Cardiac muscle cell (in vitro differentiated cells and primary cell): ENCODE results near the gene CORO6. TPM values are rescaled to one million over a fixed set of nuclear protein-coding genes. Genes with fewer than 3 reads are reported as not detected.
A peak's percentile ranks its signal among the peaks of the same experiment; 100 is the strongest.

Source experiments
- DNase-seq, 2 donors: peaks; one replicate each; pipeline versions ENCODE4 v3.0.0 to v3.0.0-alpha.2; 2010 to 2017; ENCODE audit warnings: low read depth in 1 of 2, low spot score in 1 of 2
- H3K27ac ChIP-seq: fragments of 200-600 bp; sonication (generic); 2 replicates; pipeline ENCODE4 v1.5.1; 2016
- H3K27me3 ChIP-seq: fragments of 200-600 bp; sonication (generic); 2 replicates; pipeline ENCODE4 v1.6.0; 2016; ENCODE audit warnings: control low read depth
- H3K36me3 ChIP-seq: fragments of 200-600 bp; sonication (generic); 2 replicates; pipeline ENCODE4 v1.5.1; 2016; ENCODE audit warnings: control low read depth
- H3K4me1 ChIP-seq: fragments of 200-600 bp; sonication (generic); 2 replicates; pipeline ENCODE4 v1.8.1; 2017; ENCODE audit warnings: low read depth, mild to moderate bottlenecking, mixed run types
- H3K4me3 ChIP-seq: fragments of 200-600 bp; sonication (generic); 2 replicates; pipeline ENCODE4 v1.5.1; 2016; ENCODE audit warnings: mild to moderate bottlenecking
- H3K9me3 ChIP-seq: fragments of 200-600 bp; sonication (generic); 2 replicates; pipeline ENCODE4 v1.5.1; 2017; ENCODE audit warnings: low read depth, mild to moderate bottlenecking, control low read depth
- CTCF ChIP-seq: IDR thresholded peaks from 2 replicates; pipeline ENCODE4 v1.5.1; 2012; ENCODE audit warnings: low read depth, mild to moderate bottlenecking, low read length
- polyA plus RNA-seq: library from polyadenylated mRNA; unstranded; fragments of >200 nt; fragmentation: Nextera tagmentation; extraction: Ambion mirVana; gene quantifications from 2 replicates; pipeline ENCODE4 v1.2.1, GENCODE V29; 2016
- total RNA-seq: library from RNA; depleted of rRNA; stranded (reverse); fragments of >200 nt; gene quantifications from 2 replicates; pipeline ENCODE4 v1.2.3, GENCODE V29; 2016

CORO6 gene
- total and polyA plus RNA-seq, 2 experiments from 2014 or later: 163 to 243 TPM

DNA sequence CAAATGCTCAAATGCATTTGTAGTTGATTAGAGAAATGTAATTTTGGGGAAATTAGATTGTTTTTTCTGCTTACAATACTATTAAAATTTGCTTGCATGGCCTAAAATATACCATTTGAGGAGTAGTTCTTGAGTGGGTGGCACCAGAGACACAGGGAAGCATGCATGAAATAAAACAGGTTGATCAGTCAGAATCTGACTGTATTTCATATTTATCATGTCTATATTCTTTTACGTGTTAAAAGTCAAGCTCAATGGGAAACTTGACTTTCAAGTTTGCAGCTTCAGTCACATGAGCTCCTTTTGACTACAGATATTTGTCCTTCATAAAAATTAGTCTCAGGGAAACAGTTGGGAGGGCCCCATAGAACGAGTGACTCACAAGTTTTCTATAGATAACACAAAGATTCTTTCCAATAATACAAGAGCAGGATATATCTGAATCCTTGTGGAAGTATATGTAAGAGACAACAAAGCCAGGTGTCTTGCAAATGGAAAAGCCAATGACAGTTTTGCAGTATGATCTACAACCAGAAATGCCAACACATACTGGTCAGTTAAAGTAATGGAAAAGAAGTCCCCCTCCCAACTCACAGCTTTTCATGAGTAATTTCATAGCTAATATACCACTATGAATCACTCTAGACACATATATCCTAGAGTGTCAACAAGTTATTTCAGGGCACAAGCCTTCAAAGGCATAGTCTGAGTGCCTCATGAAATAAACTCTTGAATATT is 42.2 kb upstream of the CORO6 start:
- H3K9me3 ChIP-seq: no peaks in the 10 kb centered on the region
- TF ChIP-seq CTCF: no peak
- H3K27ac ChIP-seq: peak overlapping the region; percentile 100
- H3K27me3 ChIP-seq: no peaks in the 10 kb centered on the region
- DNase-seq: peak in 1 of 2 donors; percentile 50
- peaks cover 13% of the 10 kb centered on the region for H3K36me3 ChIP-seq
- no peak overlapping the region for H3K4me3 ChIP-seq
- H3K4me1 ChIP-seq: peaks cover 51% of the 10 kb centered on the region

DNA sequence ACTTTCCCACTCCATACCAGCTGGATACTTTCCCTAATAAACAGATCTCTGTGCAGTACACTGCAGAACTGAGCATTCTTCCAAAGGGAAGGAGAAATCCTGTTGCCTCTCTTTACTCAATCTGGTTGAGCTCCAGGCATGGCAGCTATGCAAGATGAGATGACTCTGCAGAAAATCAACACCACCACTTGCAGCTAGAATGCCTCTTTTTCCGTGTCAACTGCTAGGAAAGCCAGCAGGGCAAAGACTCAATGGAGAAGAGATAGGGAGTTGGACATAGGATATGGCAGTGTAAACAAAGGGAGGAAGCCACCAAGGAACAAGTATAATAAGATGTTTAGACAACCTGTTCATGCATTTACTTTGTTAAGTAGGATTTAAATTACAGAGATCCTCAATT is 40.4 kb upstream of the CORO6 start:
- Histone ChIP-seq H3K36me3 (peaks cover 4% of the 10 kb centered on the region), H3K27ac (peak overlapping the region; percentile 88), H3K9me3 (no peaks in the 10 kb centered on the region), H3K4me3 (no peak overlapping the region), H3K4me1 (peaks cover 51% of the 10 kb centered on the region), H3K27me3 (no peaks in the 10 kb centered on the region)
- no peak for TF ChIP-seq CTCF
- DNase-seq: peak; percentile 62 to 68

DNA sequence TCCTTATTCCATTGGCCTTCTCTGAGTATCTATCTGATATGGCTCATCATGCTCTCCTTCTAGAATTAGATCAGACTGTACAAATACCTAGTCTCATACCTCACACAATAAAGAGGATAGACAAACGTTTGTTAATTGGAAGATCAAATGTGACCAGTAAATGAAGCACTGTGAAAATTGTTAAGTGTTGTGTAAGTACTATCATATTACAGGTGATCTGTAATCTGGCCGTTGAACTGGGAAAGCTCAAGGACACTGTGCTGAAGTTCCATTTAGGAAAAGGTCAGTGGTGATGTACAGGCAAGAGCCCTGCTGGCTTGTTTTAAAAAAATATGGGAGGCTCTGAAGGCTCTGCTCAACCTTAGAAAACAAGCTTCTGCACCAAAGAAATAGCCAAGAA is 38.5 kb upstream of the CORO6 start:
- Histone ChIP-seq H3K36me3 (peaks cover 6% of the 10 kb centered on the region), H3K27me3 (no peaks in the 10 kb centered on the region), H3K27ac (peak overlapping the region; percentile 88), H3K4me1 (peaks cover 35% of the 10 kb centered on the region), H3K4me3 (no peak overlapping the region), H3K9me3 (no peaks in the 10 kb centered on the region)
- no peak for TF ChIP-seq CTCF
- DNase-seq: no peak

DNA sequence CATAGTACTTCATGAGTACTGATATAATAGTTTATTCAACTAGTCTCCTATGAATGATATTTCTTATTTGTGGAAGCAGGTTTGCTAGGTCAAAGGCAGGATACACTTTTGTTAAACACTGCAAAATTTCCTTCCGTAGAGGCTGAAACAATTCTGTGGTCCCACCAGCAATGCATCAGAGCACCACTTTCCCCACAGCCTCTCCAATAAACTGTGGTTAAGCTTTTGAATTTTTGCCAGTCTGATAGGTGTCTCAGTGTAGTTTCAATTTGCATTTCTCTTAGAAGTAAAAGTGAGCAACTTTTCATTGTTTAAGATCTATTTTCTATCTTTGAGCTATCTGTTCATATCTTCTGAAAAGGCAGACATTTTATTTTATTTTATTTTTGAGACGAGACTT is 36.4 kb upstream of the CORO6 start:
- Histone ChIP-seq H3K36me3 (peaks cover 13% of the 10 kb centered on the region), H3K27ac (peak overlapping the region; percentile 10), H3K4me3 (no peak overlapping the region), H3K27me3 (no peaks in the 10 kb centered on the region), H3K9me3 (no peaks in the 10 kb centered on the region), H3K4me1 (peaks cover 34% of the 10 kb centered on the region)
- TF ChIP-seq CTCF: no peak
- no peak for DNase-seq

DNA sequence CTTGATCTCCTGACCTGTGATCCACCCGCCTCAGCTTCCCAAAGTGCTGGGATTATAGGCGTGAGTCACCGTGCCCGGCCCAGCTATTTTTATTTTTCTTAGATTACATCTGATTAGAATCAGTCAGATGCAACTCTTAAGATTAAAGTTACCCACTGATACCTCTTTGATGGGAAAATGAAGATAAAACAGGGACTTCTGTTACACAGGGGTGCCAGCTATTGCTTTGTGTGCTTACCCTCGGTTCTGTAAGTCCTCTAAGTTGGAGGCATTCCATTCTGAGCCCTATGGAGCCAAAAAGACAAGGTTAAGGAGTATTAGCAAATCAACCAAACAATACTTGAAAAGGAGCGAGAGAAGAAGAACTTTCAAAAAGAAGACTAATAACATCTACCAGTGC is 32.6 kb upstream of the CORO6 start:
- Histone ChIP-seq H3K27ac (no peak overlapping the region), H3K36me3 (peaks cover 13% of the 10 kb centered on the region), H3K27me3 (no peaks in the 10 kb centered on the region), H3K4me3 (no peak overlapping the region), H3K4me1 (peaks cover 7% of the 10 kb centered on the region), H3K9me3 (no peaks in the 10 kb centered on the region)
- no peak for TF ChIP-seq CTCF
- DNase-seq: no peak
